ENCODE results near the gene SLC6A19. TPM values are rescaled to one million over a fixed set of nuclear protein-coding genes. Genes with fewer than 3 reads are reported as not detected.

Gene SLC6A19
- total RNA-seq, 4 donors from 2014 or later: 9.9 to 934 (median 516) TPM

- no peaks in the 10 kb centered on the region for H3K9me3 ChIP-seq
- peak in 1 of 3 donors; percentile 67 for DNase-seq
- peak overlapping the region in 1 of 4 donors; percentile 41 for H3K4me3 ChIP-seq
- peak overlapping the region in 3 of 4 donors; percentile 79 to 98 (median 93) for H3K27ac ChIP-seq
- TF ChIP-seq CTCF (IDR thresholded peaks at IDR 0.05): no peak
- TF ChIP-seq POLR2A (IDR thresholded peaks at IDR 0.05): no peak
- H3K4me1 ChIP-seq: peaks cover 0 to 51% (median 5%) of the 10 kb centered on the region in 4 donors
- H3K36me3 ChIP-seq: no peaks in the 10 kb centered on the region
- no peaks in the 10 kb centered on the region for H3K27me3 ChIP-seq
These were observed 17.8 kb upstream of the SLC6A19 start for GRCh38 chr5:1183424-1184162.

- H3K4me1 ChIP-seq: peaks cover 0 to 51% (median 5%) of the 10 kb centered on the region in 4 donors
- no peak overlapping the region for H3K4me3 ChIP-seq
- no peaks in the 10 kb centered on the region for H3K36me3 ChIP-seq
- TF ChIP-seq CTCF (IDR thresholded peaks at IDR 0.05): no peak
- TF ChIP-seq POLR2A (IDR thresholded peaks at IDR 0.05): no peak
- peak overlapping the region in 1 of 4 donors; percentile 98 for H3K27ac ChIP-seq
- no peaks in the 10 kb centered on the region for H3K27me3 ChIP-seq
- no peak for DNase-seq
- no peaks in the 10 kb centered on the region for H3K9me3 ChIP-seq
These were observed 17.3 kb upstream of the SLC6A19 start for GRCh38 chr5:1184163-1184470.

- TF ChIP-seq POLR2A (IDR thresholded peaks at IDR 0.05): no peak
- TF ChIP-seq CTCF (IDR thresholded peaks at IDR 0.05): no peak
- no peak overlapping the region for H3K4me3 ChIP-seq
- H3K4me1 ChIP-seq: peaks cover 0 to 51% (median 5%) of the 10 kb centered on the region in 4 donors
- peak overlapping the region in 1 of 4 donors; percentile 98 for H3K27ac ChIP-seq
- DNase-seq: no peak
- no peaks in the 10 kb centered on the region for H3K9me3 ChIP-seq
- H3K36me3 ChIP-seq: no peaks in the 10 kb centered on the region
- H3K27me3 ChIP-seq: no peaks in the 10 kb centered on the region
These were observed 16.9 kb upstream of the SLC6A19 start for GRCh38 chr5:1184481-1184880.

GRCh38 chr5:1185038-1185627 lies 16.3 kb upstream of the SLC6A19 start:
- no peak for TF ChIP-seq CTCF (IDR thresholded peaks at IDR 0.05)
- no peak for TF ChIP-seq POLR2A (IDR thresholded peaks at IDR 0.05)
- Histone ChIP-seq H3K4me3 (no peak overlapping the region), H3K4me1 (peaks cover 0 to 51% (median 5%) of the 10 kb centered on the region in 4 donors), H3K27ac (peak overlapping the region in 2 of 4 donors; percentile 68 to 78), H3K9me3 (no peaks in the 10 kb centered on the region), H3K36me3 (no peaks in the 10 kb centered on the region), H3K27me3 (no peaks in the 10 kb centered on the region)
- no peak for DNase-seq

- Histone ChIP-seq H3K4me3 (no peak overlapping the region), H3K36me3 (no peaks in the 10 kb centered on the region), H3K27ac (peak overlapping the region in 2 of 4 donors; percentile 68 to 78), H3K9me3 (no peaks in the 10 kb centered on the region), H3K4me1 (peaks cover 0 to 51% (median 5%) of the 10 kb centered on the region in 4 donors), H3K27me3 (no peaks in the 10 kb centered on the region)
- peak in 2 of 3 donors; percentile 72 to 73 for DNase-seq
- TF ChIP-seq POLR2A (IDR thresholded peaks at IDR 0.05) (peak in 1 of 2 donors; percentile 41), CTCF (IDR thresholded peaks at IDR 0.05) (peak in 3 of 6 experiments; percentile 25 to 46 (median 29))
These were observed 15.6 kb upstream of the SLC6A19 start for GRCh38 chr5:1185629-1186350.

Data from Peyer's patch (tissue), 4 donors.